HepG2 (cell line): Measurements from ENCODE around the gene TPPP2. TPM values are rescaled to one million over a fixed set of nuclear protein-coding genes. Genes with fewer than 3 reads are reported as not detected.

Source experiments
- ADNP ChIP-seq: sonication (generic); formaldehyde crosslinking; IDR thresholded peaks from 2 replicates; pipeline ENCODE4 v1.4.0; 2020; ENCODE audit warnings: missing genetic modification reagents
- CERS6 ChIP-seq: sonication (generic); formaldehyde crosslinking; IDR thresholded peaks from 2 replicates; pipeline ENCODE4 v1.5.0; 2020; ENCODE audit warnings: missing genetic modification reagents
- FOXP1 ChIP-seq, 2 experiments: fragments of 450-650 bp in 1 of 2; IDR thresholded peaks; 2 replicates each; pipeline ENCODE4 v1.6.1; 2017 to 2018; ENCODE audit warnings: antibody characterized with exemption in 1 of 2
- GFI1 ChIP-seq: sonication (generic); formaldehyde crosslinking; IDR thresholded peaks from 2 replicates; pipeline ENCODE4 v1.5.0; 2020; ENCODE audit warnings: missing genetic modification reagents, mild to moderate bottlenecking, borderline replicate concordance
- GMEB1 ChIP-seq: sonication (generic); formaldehyde crosslinking; IDR thresholded peaks from 2 replicates; pipeline ENCODE4 v1.5.1; 2020; ENCODE audit warnings: missing genetic modification reagents, mild to moderate bottlenecking, borderline replicate concordance
- HMGA1 ChIP-seq: sonication (generic); formaldehyde crosslinking; conservative IDR thresholded peaks from 2 replicates; pipeline ENCODE4 v1.4.0; 2020; ENCODE audit warnings: missing genetic modification reagents
- KDM1A ChIP-seq: IDR thresholded peaks from 2 replicates; pipeline ENCODE4 v1.6.1; 2016; ENCODE audit warnings: missing compliant biosample characterization
- KDM3A ChIP-seq: IDR thresholded peaks from 2 replicates; pipeline ENCODE4 v1.6.1; 2018; ENCODE audit warnings: low read depth, missing compliant biosample characterization
- NR2F6 ChIP-seq, 2 experiments: IDR thresholded peaks; 2 replicates each; pipeline ENCODE4 v1.6.1; 2016; ENCODE audit warnings: antibody characterized with exemption in 1 of 2, mild to moderate bottlenecking in 1 of 2
- PHB2 ChIP-seq: fragments of 450-650 bp; IDR thresholded peaks from 2 replicates; pipeline ENCODE4 v1.6.1; 2018; ENCODE audit not compliant: partially characterized antibody
- TEF ChIP-seq: sonication (generic); formaldehyde crosslinking; IDR thresholded peaks from 2 replicates; pipeline ENCODE4 v1.5.0; 2020; ENCODE audit warnings: missing genetic modification reagents
- TIGD3 ChIP-seq: sonication (generic); formaldehyde crosslinking; IDR thresholded peaks from 2 replicates; pipeline ENCODE4 v1.5.1; 2020; ENCODE audit warnings: mild to moderate bottlenecking, missing genetic modification reagents, borderline replicate concordance
- ZNF207 ChIP-seq: fragments of 450-650 bp; IDR thresholded peaks from 2 replicates; pipeline ENCODE4 v1.6.1; 2016; ENCODE audit warnings: antibody characterized with exemption, borderline replicate concordance
- ZNF263 ChIP-seq: sonication (generic); formaldehyde crosslinking; IDR thresholded peaks from 2 replicates; pipeline ENCODE4 v1.4.0; 2020; ENCODE audit warnings: missing genetic modification reagents
- ZNF280B ChIP-seq: sonication (generic); formaldehyde crosslinking; IDR thresholded peaks from 2 replicates; pipeline ENCODE4 v1.5.0; 2020; ENCODE audit warnings: missing genetic modification reagents, mild to moderate bottlenecking, borderline replicate concordance
- ZNF362 ChIP-seq: sonication (generic); formaldehyde crosslinking; IDR thresholded peaks from 2 replicates; pipeline ENCODE4 v1.4.0; 2020; ENCODE audit warnings: missing genetic modification reagents, mild to moderate bottlenecking, borderline replicate concordance
- ZNF652 ChIP-seq: IDR thresholded peaks from 2 replicates; pipeline ENCODE4 v1.6.1; 2016; ENCODE audit warnings: low read depth, borderline replicate concordance
- ZNF703 ChIP-seq: sonication (generic); formaldehyde crosslinking; IDR thresholded peaks from 2 replicates; pipeline ENCODE4 v1.5.1; 2020; ENCODE audit warnings: missing genetic modification reagents, mild to moderate bottlenecking, moderate library complexity, borderline replicate concordance
- ZNF879 ChIP-seq: sonication (generic); formaldehyde crosslinking; IDR thresholded peaks from 2 replicates; pipeline ENCODE4 v1.8.1; 2023; ENCODE audit warnings: missing genetic modification reagents
- ZUFSP ChIP-seq: sonication (generic); formaldehyde crosslinking; IDR thresholded peaks from 2 replicates; pipeline ENCODE4 v1.9.0; 2021; ENCODE audit warnings: missing genetic modification reagents, mild to moderate bottlenecking, borderline replicate concordance
- polyA plus RNA-seq, 8 experiments: library from polyadenylated mRNA; depleted of rRNA in 3 of 8; stranded (reverse) in 7 of 8; unstranded in 1 of 8; fragments of >200 nt; fragmentation: Illumina TruSeq in 4 of 8; extraction: Trizol in 4 of 8; gene quantifications; 2 replicates each; pipeline versions ENCODE4 v1.2.1 to v1.2.3, GENCODE V29; 2011 to 2016; ENCODE audit warnings: low read depth in 4 of 8, missing spikeins in 1 of 8, mixed read lengths in 1 of 8; ENCODE audit not compliant: insufficient read depth in 1 of 8
- total RNA-seq, 5 experiments: library from RNA; depleted of rRNA; stranded (reverse); fragments of >200 nt; fragmentation: Illumina TruSeq; extraction: Trizol; gene quantifications; 2 replicates each; pipeline ENCODE4 v1.2.3, GENCODE V29; 2016; ENCODE audit warnings: low read depth in 1 of 5

TPPP2 gene
- total and polyA plus RNA-seq, 2 of the 13 experiments (the other 11 are each of a cell fraction or from before 2014, with no cell fraction given), result 0.58 to 4.2 TPM

- TF ChIP-seq ZNF280B (CRISPR knock-in tag) (no peak), GFI1 (CRISPR knock-in tag) (peak; percentile 99), TEF (CRISPR knock-in tag) (no peak), ZNF879 (CRISPR knock-in tag) (no peak), HMGA1 (no peak), PHB2 (no peak), ZNF362 (CRISPR knock-in tag) (peak; percentile 70; the same call in 1 of the 2 replicates), ZUFSP (CRISPR knock-in tag) (no peak), ZNF652 (peak; percentile 81; the same call in 1 of the 2 replicates), NR2F6 (IDR thresholded peaks at IDR 0.05) (peak; percentile 71), NR2F6 (CRISPR knock-in tag; IDR thresholded peaks at IDR 0.05) (peak; percentile 61), FOXP1 (IDR thresholded peaks at IDR 0.05) (peak; percentile 73), FOXP1 (CRISPR knock-in tag; IDR thresholded peaks at IDR 0.05) (peak; percentile 98), ZNF703 (CRISPR knock-in tag) (no peak), ZNF207 (no peak), KDM1A (CRISPR knock-in tag) (0 out of 2 replicates have a peak, but pooled peaks have one; percentile 27), KDM3A (CRISPR knock-in tag) (peak; percentile 33; the same call in 1 of the 2 replicates), ZNF263 (CRISPR knock-in tag) (peak; percentile 80), CERS6 (CRISPR knock-in tag) (no peak), TIGD3 (CRISPR knock-in tag) (no peak), ADNP (CRISPR knock-in tag) (no peak), GMEB1 (CRISPR knock-in tag) (no peak; the same call in 1 of the 2 replicates)
Measured at GRCh38 chr14:21054123-21054767, 24.2 kb downstream of the TPPP2 start (continued).
